Stimulated activated CD4-positive, alpha-beta T cell treated with anti-CD3 and anti-CD28 coated beads, Interleukin-15, amount 100 ng/mL, for 24 hours (primary cell): ENCODE measurements around the gene EPHB6.
A peak's percentile ranks its signal among the peaks of the same experiment; 100 is the strongest.

ENCODE experiments used
- DNase-seq: peaks from one replicate; pipeline ENCODE4 v3.0.0-alpha.2; 2020

EPHB6 gene

GRCh38 chr7:142867097-142867378, 12.2 kb downstream of the EPHB6 start:
- DNase-seq = no peak

GRCh38 chr7:142867398-142868187, 12.7 kb downstream of the EPHB6 start:
- no peak for DNase-seq

- no peak for DNase-seq
Measured at GRCh38 chr7:142868188-142868985, 13.5 kb downstream of the EPHB6 start.

GRCh38 chr7:142868986-142869415, 14.1 kb downstream of the EPHB6 start:
- no peak for DNase-seq

GRCh38 chr7:142869434-142869833, 14.6 kb downstream of the EPHB6 start:
- no peak for DNase-seq

GRCh38 chr7:142870147-142870559, 15.3 kb downstream of the EPHB6 start:
- no peak for DNase-seq

- no peak for DNase-seq
Measured at GRCh38 chr7:142870566-142871259, 15.8 kb downstream of the EPHB6 start.

- DNase-seq = no peak
Measured at GRCh38 chr7:142871260-142872105, 16.6 kb downstream of the EPHB6 start.

- no peak for DNase-seq
Measured at GRCh38 chr7:142872106-142872675, 17.3 kb downstream of the EPHB6 start.

GRCh38 chr7:142873281-142873784, 18.5 kb downstream of the EPHB6 start:
- DNase-seq = peak; percentile 62

- no peak for DNase-seq
Measured at GRCh38 chr7:142873871-142874270, 19.0 kb downstream of the EPHB6 start.

- DNase-seq = no peak
Measured at GRCh38 chr7:142874409-142874808, 19.5 kb downstream of the EPHB6 start.

- no peak for DNase-seq
Measured at GRCh38 chr7:142874837-142875236, 20.0 kb downstream of the EPHB6 start.

GRCh38 chr7:142875456-142875855, 20.6 kb downstream of the EPHB6 start:
- DNase-seq = no peak

- DNase-seq = no peak
Measured at GRCh38 chr7:142876236-142876960, 21.5 kb downstream of the EPHB6 start.

GRCh38 chr7:142876991-142877910, 22.4 kb downstream of the EPHB6 start:
- no peak for DNase-seq

- DNase-seq = no peak
Measured at GRCh38 chr7:142878315-142878714, 23.4 kb downstream of the EPHB6 start.

- DNase-seq = no peak
Measured at GRCh38 chr7:142879060-142879459, 24.2 kb downstream of the EPHB6 start.

GRCh38 chr7:142880876-142881505, 26.1 kb downstream of the EPHB6 start:
- DNase-seq = peak; percentile 60
